Right renal pelvis (tissue), 4 donors: ENCODE measurements around the gene CD70. TPM values are rescaled to one million over a fixed set of nuclear protein-coding genes. Genes with fewer than 3 reads are reported as not detected.
"Not testable (repeated sequence)": the region's sequence is repeated elsewhere in the genome, so short reads cannot be mapped to it uniquely, and the experiment has no call there.

ENCODE experiments used
- DNase-seq, 4 donors: peaks; one replicate each; pipeline ENCODE4 v3.0.0-alpha.2; 2013; ENCODE audit warnings: low read depth in 4 of 4, low spot score in 3 of 4, missing footprints in 1 of 4
- polyA plus RNA-seq, 4 donors: library from polyadenylated mRNA; unstranded; fragments of 120-200 nt; gene quantifications; one replicate each; pipeline ENCODE4 v1.2.1, GENCODE V29; 2013; ENCODE audit not compliant: insufficient read length in 4 of 4

Gene CD70
- polyA plus RNA-seq, 4 donors = 0.18 TPM; not detected in 3

DNA sequence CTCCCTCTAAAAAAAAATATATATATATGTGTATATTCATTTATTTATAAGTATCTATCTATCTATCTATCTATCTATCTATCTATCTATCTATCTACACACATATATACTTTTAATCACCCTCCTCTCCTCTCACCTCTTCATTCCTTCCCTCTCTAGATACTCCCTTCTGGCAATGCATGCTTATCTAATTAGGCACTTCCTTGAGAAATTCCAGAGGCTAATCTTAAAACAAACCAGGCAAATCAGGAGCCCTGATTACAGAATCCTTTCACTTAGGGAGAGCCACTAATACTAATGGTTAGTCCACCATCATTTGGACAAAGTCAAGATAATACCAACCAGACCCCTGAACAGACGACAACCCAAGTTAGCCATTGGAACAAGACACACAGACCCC lies 17.6 kb downstream of the CD70 start:
- DNase-seq = no peak

- no peak for DNase-seq
Measured at GRCh38 chr19:6572217-6572616, 18.7 kb downstream of the CD70 start.

DNA sequence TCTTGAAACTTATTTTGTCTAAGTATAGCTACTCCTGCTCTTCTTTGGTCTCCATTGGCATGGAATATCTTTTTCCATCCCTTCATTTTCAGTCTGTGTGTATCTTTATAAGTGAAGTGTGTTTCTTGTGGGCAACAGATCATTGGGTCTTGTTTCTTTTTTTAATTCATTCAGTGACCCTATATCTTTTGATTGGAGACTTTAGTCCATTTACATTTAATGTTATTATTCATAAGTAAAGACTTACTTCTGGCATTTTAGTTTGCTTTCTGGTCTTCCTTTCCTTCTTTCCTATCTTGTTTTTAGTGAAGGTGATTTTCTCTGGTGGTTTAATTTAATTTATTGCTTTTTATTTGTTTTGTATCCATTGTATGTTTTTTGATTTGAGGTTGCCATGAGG lies 19.8 kb downstream of the CD70 start:
- DNase-seq = no peak

DNA sequence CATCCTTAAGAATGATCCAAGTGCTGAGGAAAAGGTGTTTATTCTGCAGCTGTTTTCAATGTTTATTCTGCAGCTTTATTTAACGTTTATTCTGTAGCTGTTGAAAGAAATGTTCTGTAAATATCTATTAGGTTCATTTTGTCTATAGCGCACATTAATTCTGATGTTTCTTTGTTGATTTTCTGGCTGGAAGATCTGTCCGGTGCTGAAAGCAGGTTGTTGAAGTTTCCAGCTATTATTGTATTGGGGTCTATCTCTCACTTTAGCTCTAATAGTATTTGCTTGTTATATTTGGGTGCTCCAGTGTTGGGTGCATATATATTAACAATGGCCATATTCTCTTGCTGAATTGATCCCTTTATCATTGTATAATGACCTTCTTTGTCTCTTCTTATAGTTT lies 20.2 kb downstream of the CD70 start:
- no peak for DNase-seq

GRCh38 chr19:6568816-6569215 lies 22.1 kb downstream of the CD70 start:
- no peak for DNase-seq

DNA sequence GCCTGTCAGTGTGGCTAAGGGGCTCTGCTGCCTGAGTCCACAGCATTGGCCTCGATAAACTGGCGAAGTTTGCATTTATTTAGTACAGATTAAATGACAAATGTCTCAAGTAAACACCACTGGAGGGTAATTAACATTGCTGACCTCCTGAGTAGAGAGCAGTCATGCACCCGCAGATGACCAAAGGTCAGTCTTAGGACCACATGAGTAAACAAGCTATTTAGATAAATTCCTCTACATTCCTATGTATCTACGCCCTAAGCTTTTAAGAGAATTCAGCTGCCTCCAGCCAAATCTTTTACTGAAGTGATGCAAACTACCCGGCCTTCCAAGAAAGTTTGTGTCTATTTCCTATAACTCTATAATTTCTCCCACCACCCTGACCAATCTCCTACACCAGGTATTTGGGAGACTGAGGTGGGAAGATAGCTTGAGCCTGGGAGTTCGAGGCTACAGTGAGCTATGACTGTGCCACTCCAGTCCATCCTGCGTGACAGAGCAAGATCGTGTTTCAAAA lies 22.9 kb downstream of the CD70 start:
- no peak for DNase-seq

DNA sequence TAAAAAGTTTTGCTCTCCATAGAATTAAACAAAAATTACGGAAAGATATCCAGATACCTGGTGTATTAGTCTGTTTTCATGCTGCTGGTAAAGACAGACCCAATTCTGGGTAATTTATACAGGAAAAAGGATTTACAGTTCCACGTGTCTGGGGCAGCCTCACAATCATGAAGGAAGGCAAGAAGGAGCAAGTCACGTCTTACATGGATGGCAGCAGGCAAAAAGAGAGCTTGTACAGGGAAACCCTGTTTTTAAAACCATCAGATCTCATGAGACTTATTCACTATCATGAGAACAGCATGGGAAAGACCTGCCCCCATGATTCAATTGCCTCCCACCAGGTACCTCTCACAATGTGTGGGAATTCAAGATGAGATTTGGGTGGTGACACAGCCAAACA lies 24.2 kb downstream of the CD70 start:
- not testable (repeated sequence) for DNase-seq

- DNase-seq = no peak
Measured at GRCh38 chr19:6564393-6564792, 26.6 kb downstream of the CD70 start.

DNA sequence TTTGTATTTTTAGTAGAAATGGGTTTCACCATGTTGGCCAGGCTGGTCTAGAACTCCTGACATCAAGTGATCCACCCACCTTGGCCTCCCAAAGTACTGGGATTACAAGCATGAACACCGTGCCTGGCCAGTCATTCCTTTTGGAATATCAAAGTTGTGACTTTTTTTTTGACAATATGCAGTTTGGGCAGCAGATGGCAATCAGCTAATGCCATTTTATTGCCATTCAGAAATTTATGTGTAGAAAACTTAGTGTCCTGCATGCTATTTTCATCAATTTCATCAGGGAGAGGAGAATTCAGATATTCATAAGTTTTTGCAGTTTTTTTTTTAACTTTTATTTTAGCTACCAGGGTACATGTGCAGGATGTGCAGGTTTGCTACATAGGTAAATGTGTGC lies 28.5 kb downstream of the CD70 start:
- DNase-seq = not testable (repeated sequence)

GRCh38 chr19:6556480-6557195 lies 34.3 kb downstream of the CD70 start:
- DNase-seq = no peak

DNA sequence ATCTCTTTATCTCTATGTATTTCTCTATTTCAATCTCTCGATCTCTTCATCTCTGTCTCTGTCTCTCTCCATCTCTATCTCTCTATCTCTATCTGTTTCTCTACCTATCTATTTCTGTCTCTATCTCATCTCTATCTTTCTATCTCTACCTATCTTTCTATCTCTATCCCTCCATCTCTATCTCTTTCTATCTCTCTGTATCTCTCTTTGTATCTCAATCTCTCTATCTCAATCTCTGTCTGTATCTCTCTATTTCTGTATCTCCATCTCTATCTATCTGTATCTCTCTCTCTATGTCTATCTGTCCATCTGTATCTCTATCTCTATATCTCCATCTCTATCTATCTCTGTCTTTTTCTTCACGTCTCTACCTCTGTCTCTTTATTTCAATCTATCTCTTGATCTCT lies 34.9 kb downstream of the CD70 start:
- no peak for DNase-seq

DNA sequence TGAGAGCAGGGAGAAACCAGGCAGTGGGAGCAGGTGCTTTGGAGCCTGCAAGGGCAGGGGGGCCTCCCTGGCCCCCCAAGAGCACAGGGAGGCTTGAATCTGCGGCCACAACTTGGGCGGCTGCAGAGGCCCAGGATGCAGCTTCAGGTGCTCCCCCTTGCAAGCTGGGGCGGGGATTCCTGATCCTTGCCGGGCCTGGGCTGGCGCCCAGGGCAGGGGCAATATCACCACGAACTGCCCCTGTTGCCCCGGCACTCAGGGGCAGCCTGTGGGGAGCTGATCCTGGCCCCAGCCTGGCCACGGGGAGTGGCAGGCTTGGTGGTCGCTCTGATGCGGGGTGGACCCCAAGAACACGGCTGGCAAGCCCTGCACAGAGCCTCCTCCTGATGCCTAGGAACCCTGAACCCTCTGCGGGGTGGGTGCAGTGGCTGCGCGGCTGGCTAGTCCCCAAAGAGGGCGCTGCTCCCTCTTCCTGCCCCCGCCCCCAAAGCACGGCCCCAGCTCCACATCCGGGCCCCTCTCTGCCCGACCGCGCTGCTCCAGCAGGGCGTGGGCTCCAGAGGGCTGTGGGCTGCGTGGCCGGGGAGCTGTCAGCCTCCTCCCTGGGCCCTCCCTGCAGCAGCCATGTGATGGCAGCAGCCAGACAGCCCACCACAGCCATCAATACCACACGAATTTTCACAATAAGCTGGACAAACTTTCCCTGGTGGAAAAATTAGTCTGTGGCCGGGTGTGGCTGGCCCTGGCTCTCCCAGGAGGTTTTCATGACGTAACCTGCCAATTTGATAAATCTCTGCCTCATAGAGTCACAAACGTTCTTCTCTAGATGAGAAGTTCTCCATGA lies 39.1 kb downstream of the CD70 start:
- DNase-seq = no peak

- DNase-seq = no peak
Measured at GRCh38 chr19:6551091-6551490, 39.9 kb downstream of the CD70 start.

- DNase-seq = not testable (repeated sequence)
Measured at GRCh38 chr19:6550679-6551078, 40.3 kb downstream of the CD70 start.

- no peak for DNase-seq
Measured at GRCh38 chr19:6543866-6544347, 47.0 kb downstream of the CD70 start.

DNA sequence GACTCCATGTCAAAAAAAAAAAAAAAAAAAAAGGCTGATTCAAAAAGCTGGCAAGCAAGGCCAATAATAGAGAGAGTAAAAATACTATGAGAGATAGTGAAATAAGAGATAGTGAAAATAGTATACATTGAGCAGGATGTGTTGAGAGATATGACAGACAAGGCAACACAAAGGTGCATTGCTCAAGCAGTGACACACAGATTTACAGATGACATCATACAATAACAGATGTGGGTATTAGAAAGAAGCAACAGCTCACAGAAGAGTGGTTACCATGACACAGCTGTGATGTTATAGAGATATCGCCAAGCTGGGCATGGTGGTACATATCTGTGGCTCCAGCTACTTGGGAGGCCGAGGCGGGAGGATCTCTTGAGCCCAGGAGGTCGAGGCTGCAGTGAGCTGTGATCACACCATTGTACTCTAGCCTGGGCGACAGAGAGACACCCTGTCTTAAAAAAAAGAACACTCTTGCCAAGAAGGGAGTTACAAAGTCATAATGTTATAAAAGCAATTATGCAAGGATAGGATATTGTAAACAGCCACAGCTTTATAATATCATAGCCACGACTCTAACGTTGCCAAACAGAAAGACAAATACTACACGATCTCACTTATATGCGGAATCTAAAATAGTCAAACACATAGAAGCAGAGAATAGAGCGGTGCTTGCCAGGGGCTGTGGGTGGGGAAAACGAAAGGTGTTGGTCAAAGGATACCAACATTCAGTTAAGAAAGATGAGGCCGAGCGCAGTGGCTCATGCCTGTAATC lies 49.8 kb downstream of the CD70 start:
- no peak for DNase-seq

- no peak for DNase-seq
Measured at GRCh38 chr19:6539514-6539913, 51.4 kb downstream of the CD70 start.
